Epidermal melanocyte (primary cell): Measurements from ENCODE around the gene PPP4R2.
"Not testable (repeated sequence)": the region's sequence is repeated elsewhere in the genome, so short reads cannot be mapped to it uniquely, and the experiment has no call there.

Experiments
- DNase-seq: peaks from one replicate; pipeline ENCODE4 v3.0.0; 2011; ENCODE audit warnings: low spot score; ENCODE audit not compliant: insufficient read length

PPP4R2 gene

GRCh38 chr3:73024836-73025235 is 28.2 kb downstream of the PPP4R2 start:
- no peak for DNase-seq

GRCh38 chr3:73026111-73026759 is 29.6 kb downstream of the PPP4R2 start:
- DNase-seq, result no peak

GRCh38 chr3:73026760-73027113 is 30.1 kb downstream of the PPP4R2 start:
- no peak for DNase-seq

GRCh38 chr3:73028803-73029202 is 32.2 kb downstream of the PPP4R2 start:
- no peak for DNase-seq

GRCh38 chr3:73029321-73029796 is 32.7 kb downstream of the PPP4R2 start:
- no peak for DNase-seq

GRCh38 chr3:73030073-73030597 is 33.5 kb downstream of the PPP4R2 start:
- no peak for DNase-seq

- DNase-seq, result no peak
Measured at GRCh38 chr3:73031573-73032103, 35.0 kb downstream of the PPP4R2 start.

GRCh38 chr3:73036694-73037591 is 40.3 kb downstream of the PPP4R2 start:
- DNase-seq, result no peak

GRCh38 chr3:73041537-73041936 is 44.9 kb downstream of the PPP4R2 start:
- no peak for DNase-seq

- no peak for DNase-seq
Measured at GRCh38 chr3:73043414-73043813, 46.8 kb downstream of the PPP4R2 start.

- no peak for DNase-seq
Measured at GRCh38 chr3:73045391-73045790, 48.8 kb downstream of the PPP4R2 start.

GRCh38 chr3:73046195-73046594 is 49.6 kb downstream of the PPP4R2 start:
- DNase-seq, result no peak

GRCh38 chr3:73049319-73049718 is 52.7 kb downstream of the PPP4R2 start:
- DNase-seq, result no peak

GRCh38 chr3:73052857-73053256 is 56.2 kb downstream of the PPP4R2 start:
- no peak for DNase-seq

GRCh38 chr3:73055583-73055982 is 59.0 kb downstream of the PPP4R2 start:
- DNase-seq, result no peak

GRCh38 chr3:73056014-73056844 is 59.6 kb downstream of the PPP4R2 start:
- no peak for DNase-seq

- no peak for DNase-seq
Measured at GRCh38 chr3:73056845-73057150, 60.2 kb downstream of the PPP4R2 start.

GRCh38 chr3:73060302-73060723 is 63.7 kb downstream of the PPP4R2 start:
- no peak for DNase-seq

GRCh38 chr3:73061416-73061815 is 64.8 kb downstream of the PPP4R2 start, which contains the start of gene EBLN2:
TSS of gene EBLN2 (plus strand) at chr3:73061659. CDS start at chr3:73062082, 423 bp downstream.
- no peak for DNase-seq

- DNase-seq, result not testable (repeated sequence)
Measured at GRCh38 chr3:73066243-73066642, 69.6 kb downstream of the PPP4R2 start.

GRCh38 chr3:73068419-73068818 is 71.8 kb downstream of the PPP4R2 start:
- no peak for DNase-seq
